Psoas muscle (tissue), 8 donors: ENCODE data around the gene WDR86. TPM values are rescaled to one million over a fixed set of nuclear protein-coding genes. Genes with fewer than 3 reads are reported as not detected.

Experiments used
- ATAC-seq, 4 donors: fragments of 200-7000 bp; cut with Tn5 transposase; one replicate each; pipeline ENCODE4 v1.9.1; 2020; ENCODE audit warnings: moderate library complexity in 3 of 4, mild to moderate bottlenecking in 2 of 4
- DNase-seq, 2 donors: peaks; one replicate each; pipeline ENCODE4 v3.0.0-alpha.2; 2020
- H3K27ac ChIP-seq: fragments of 200-600 bp; one replicate; pipeline ENCODE4 v1.8.0; 2022
- H3K27me3 ChIP-seq, 3 donors: fragments of 200-600 bp in 1 of 3; one replicate each; pipeline versions ENCODE4 v1.6.1 to v1.8.0; 2013 to 2022; ENCODE audit warnings: low read length in 2 of 3, mild to moderate bottlenecking in 2 of 3, moderate library complexity in 1 of 3; ENCODE audit not compliant: insufficient read depth in 3 of 3
- H3K36me3 ChIP-seq, 2 donors: fragments of 200-600 bp in 1 of 2; one replicate each; pipeline versions ENCODE4 v1.6.1 to v1.8.0; 2013 to 2022; ENCODE audit warnings: low read depth in 1 of 2, mild to moderate bottlenecking in 1 of 2, moderate library complexity in 1 of 2; ENCODE audit not compliant: insufficient read depth in 1 of 2
- H3K4me1 ChIP-seq: fragments of 200-600 bp; one replicate; pipeline ENCODE4 v1.8.0; 2022
- H3K4me3 ChIP-seq: fragments of 200-600 bp; one replicate; pipeline ENCODE4 v1.8.0; 2022; ENCODE audit warnings: mild to moderate bottlenecking
- H3K9me3 ChIP-seq: fragments of 200-600 bp; one replicate; pipeline ENCODE4 v1.8.0; 2022
- WGBS, 3 donors: extraction: QIAGEN DNeasy Blood & Tissue Kit; methylation state at CpG; one replicate each; pipeline versions ENCODE4 v1.1.6 to v1.1.7; 2013; 5-methylcytosine and 5-hydroxymethylcytosine counted together
- intact Hi-C, 2 donors: fragments of 100-400 bp; cut with DNase I; formaldehyde crosslinking; loops; one replicate each; pipeline versions ENCODE4 v1.11.0 to v1.14.2; 2022
- polyA plus RNA-seq, 3 donors: library from polyadenylated mRNA; stranded (reverse); fragments of 200-250 nt; gene quantifications; one replicate each; pipeline ENCODE4 v1.2.3, GENCODE V29; 2013
- total RNA-seq, 4 donors: library from RNA; stranded (reverse); fragmentation: NEBNext Ultra II Directional in 2 of 4; extraction: Animal tissue kit (Norgen Biotek cat#: 25700) in 2 of 4; gene quantifications; one replicate each; pipeline versions ENCODE4 v1.2.1 to v1.2.4, GENCODE V29; 2021 to 2023
- TF ChIP-seq, protein P1 (sequence below): fragments of 200-600 bp; IDR thresholded peaks from one replicate; pipeline ENCODE4 v1.8.0; 2022; ENCODE audit warnings: antibody characterized with exemption
- donor health status: healthy with polysubstance abuse.
- donor health status: DM: no; HTN: no; CAD: no; lungs with moderate emphysema.
- donor health status: Bipolar disorder and iron deficiency.
- donor health status: healthy.
- donor health status: DM: yes; HTN: yes; CAD: no.
- donor health status: DM: no; HTN: no; CAD: no.
- donor health status: DM: no; HTN: no; CAD: no.
- donor health status: DM: yes; HTN: yes; CAD: no.

WDR86 gene
- total and polyA plus RNA-seq, 7 donors, result 0.03 to 0.44 (median 0.29) TPM; not detected in 2

DNA sequence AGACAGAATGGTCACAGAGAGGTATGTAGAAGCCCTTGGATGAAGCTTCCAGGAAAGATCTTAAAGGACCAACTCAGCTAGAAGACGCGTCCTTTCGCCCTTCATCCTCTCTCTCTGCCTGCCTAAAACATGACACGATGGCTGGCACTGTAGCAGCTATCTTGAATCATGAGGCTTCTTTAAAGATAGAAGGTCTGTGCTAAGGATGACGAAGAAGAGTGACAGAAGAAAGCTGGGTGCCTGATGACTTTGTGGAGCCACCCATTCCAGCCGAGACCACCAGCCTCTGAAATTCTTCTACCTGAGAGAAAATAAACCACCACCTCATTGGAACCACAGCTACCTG is 25.5 kb downstream of the WDR86 start:
- no peak overlapping the region for H3K4me3 ChIP-seq
- WGBS, 3 donors, result 80 to 99% (median 89%) methylated on average over 6 of the region's 6 CpGs
- no peaks in the 10 kb centered on the region for H3K36me3 ChIP-seq
- TF ChIP-seq, protein P1, sequence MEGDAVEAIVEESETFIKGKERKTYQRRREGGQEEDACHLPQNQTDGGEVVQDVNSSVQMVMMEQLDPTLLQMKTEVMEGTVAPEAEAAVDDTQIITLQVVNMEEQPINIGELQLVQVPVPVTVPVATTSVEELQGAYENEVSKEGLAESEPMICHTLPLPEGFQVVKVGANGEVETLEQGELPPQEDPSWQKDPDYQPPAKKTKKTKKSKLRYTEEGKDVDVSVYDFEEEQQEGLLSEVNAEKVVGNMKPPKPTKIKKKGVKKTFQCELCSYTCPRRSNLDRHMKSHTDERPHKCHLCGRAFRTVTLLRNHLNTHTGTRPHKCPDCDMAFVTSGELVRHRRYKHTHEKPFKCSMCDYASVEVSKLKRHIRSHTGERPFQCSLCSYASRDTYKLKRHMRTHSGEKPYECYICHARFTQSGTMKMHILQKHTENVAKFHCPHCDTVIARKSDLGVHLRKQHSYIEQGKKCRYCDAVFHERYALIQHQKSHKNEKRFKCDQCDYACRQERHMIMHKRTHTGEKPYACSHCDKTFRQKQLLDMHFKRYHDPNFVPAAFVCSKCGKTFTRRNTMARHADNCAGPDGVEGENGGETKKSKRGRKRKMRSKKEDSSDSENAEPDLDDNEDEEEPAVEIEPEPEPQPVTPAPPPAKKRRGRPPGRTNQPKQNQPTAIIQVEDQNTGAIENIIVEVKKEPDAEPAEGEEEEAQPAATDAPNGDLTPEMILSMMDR, result no peak
- intact Hi-C loops, result no loop called here
- DNase-seq (no peak), ATAC-seq (no peak)
- H3K27ac ChIP-seq, result no peak overlapping the region
- H3K27me3 ChIP-seq, result peaks cover 0 to 38% (median 20%) of the 10 kb centered on the region in 3 donors
- H3K9me3 ChIP-seq, result no peaks in the 10 kb centered on the region
- peaks cover 13% of the 10 kb centered on the region for H3K4me1 ChIP-seq

DNA sequence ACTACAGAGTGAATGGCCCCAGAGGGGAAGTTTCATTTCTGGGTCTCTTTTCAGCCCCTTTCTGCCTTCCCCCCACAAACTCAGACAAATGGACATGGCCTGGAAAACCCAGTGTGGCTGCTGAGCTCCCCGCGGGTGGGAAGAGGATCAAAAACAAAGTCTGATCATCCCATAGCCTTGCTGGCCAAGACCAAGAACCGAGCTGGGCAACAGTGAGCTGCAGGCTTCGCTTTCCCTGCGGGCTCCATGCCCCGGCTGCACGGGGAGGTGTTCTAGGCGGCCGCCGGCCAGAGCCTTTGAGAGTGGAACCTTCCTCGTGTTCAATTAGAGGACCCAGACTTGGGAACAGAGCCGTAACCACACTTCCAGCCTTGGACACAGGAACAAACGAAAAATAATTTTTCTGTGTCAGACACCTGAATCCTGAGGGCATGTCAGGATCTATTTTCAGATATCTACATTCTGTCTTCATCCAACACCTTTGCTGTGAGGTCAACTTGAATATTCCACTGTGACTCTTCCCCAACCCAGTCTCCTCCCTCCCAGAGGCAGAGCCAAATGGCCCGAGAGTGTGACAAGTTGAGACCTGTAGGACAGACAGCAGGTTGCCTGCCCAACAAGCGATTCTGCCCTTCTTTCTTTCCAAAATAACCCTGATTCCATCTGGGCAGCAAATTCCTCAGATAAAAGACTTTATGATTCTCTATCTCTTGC is 26.0 kb downstream of the WDR86 start:
- Histone ChIP-seq H3K36me3 (no peaks in the 10 kb centered on the region), H3K4me1 (peaks cover 13% of the 10 kb centered on the region), H3K27me3 (peaks cover 0 to 38% (median 19%) of the 10 kb centered on the region in 3 donors), H3K27ac (no peak overlapping the region), H3K4me3 (no peak overlapping the region), H3K9me3 (no peaks in the 10 kb centered on the region)
- DNase-seq, result no peak
- TF ChIP-seq, protein P1, result no peak
- intact Hi-C loops, result no loop called here
- WGBS, 3 donors, result 81 to 87% (median 81%) methylated on average over 15 of the region's 15 CpGs
- ATAC-seq, result no peak

DNA sequence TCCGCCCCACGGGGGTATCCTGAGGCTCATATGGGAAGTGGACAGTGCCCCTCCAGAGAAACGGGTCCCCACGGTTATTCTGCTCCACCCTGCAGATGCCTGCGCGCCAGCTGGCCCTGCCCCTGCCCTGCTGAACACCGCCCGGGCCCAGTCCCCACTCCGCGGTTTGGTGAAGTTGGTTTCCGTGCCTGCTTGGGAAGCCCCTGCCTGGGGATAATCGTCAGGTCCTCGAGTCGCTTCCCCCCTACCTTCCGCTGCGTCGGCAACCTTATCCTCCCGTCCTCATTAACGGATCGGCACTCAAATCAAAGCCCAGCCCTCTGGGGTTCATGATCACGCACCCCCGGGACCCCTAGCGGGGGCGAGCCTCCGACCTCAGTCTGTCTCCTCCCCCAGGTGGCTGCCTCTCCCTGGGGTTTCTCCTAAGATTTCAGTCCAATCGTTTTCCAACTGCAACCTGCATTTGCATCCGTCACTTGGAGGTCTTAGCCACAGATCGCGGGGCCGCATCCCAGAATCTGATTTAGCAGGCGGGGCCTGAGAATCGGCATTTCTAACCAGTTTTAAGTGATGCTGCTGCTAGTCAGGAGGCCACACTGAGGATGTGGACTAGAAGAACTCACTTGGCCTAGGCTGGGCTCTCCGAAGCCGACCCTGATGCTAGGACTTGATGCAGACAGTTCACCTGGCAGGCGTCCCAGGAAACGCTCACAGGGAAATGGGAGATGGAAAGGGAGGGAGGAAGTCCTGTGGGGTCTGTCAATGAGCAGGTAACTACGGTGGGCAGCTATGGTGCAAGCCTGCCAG is 27.6 kb downstream of the WDR86 start:
- Histone ChIP-seq H3K4me1 (peaks cover 13% of the 10 kb centered on the region), H3K36me3 (peaks cover 0 to 13% of the 10 kb centered on the region in 2 donors), H3K9me3 (no peaks in the 10 kb centered on the region), H3K27me3 (peaks cover 0 to 38% (median 19%) of the 10 kb centered on the region in 3 donors), H3K4me3 (peak overlapping the region; percentile 46), H3K27ac (no peak overlapping the region)
- intact Hi-C loops, result no loop called here
- ATAC-seq (peak in 1 of 4 donors; percentile 2), DNase-seq (no peak)
- WGBS, 3 donors, result 22 to 31% (median 25%) methylated on average over 36 to 37 of the region's 37 CpGs
- TF ChIP-seq, protein P1, result no peak

DNA sequence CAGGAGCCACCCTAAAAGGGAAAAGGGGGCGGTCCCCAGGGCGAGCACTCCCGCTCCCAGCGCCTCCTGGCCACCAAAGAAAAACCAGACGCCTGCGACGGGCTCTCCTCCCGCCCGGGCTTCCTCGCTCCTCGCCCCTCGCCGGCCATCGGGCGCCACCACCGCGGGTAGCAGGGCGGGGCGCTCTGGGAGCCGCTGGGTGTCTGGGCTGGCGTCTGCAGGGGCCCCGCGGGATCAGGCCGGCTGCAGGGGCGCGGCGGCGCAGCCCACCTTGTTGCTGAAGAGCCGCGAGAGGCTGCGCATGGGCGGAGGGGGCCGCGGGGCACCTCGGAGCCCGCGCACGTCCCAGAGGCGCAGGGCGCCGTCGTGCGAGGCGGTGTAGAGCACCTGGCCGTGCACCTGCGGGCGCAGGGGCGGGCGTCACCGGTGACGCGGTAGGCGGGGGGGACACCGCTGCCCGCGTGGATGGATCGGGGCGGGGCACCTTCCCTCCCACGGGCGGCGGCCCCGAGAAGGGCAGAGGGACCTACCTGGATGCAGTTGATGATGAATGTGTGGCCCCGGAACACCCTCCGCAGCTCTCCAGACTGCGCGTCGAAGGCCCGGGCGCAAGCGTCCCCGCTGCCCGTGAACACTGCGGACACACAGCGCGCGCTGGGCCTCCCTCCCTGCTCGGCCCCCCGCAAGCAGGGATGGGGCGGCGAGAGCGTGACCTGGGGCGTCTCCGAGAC is 28.3 kb downstream of the WDR86 start:
- Histone ChIP-seq H3K36me3 (peaks cover 0 to 21% of the 10 kb centered on the region in 2 donors), H3K4me1 (peaks cover 13% of the 10 kb centered on the region), H3K27ac (no peak overlapping the region), H3K27me3 (peaks cover 0 to 34% (median 19%) of the 10 kb centered on the region in 3 donors), H3K9me3 (no peaks in the 10 kb centered on the region), H3K4me3 (peak overlapping the region; percentile 46)
- DNase-seq, result no peak
- ATAC-seq, result peak; percentile 21 to 31 (median 28)
- TF ChIP-seq, protein P1, result no peak
- intact Hi-C loops, result no loop called here
- WGBS, 3 donors, result 3 to 13% (median 9%) methylated on average over 60 to 83 of the region's 83 CpGs
